HG03139 (cell line): ENCODE data around the gene TRABD2B.

ENCODE experiments used
- ATAC-seq: cut with Tn5 transposase; IDR thresholded peaks from one replicate; pipeline ENCODE4 v1.9.1; 2021; ENCODE audit not compliant: unreplicated experiment

Gene TRABD2B

DNA sequence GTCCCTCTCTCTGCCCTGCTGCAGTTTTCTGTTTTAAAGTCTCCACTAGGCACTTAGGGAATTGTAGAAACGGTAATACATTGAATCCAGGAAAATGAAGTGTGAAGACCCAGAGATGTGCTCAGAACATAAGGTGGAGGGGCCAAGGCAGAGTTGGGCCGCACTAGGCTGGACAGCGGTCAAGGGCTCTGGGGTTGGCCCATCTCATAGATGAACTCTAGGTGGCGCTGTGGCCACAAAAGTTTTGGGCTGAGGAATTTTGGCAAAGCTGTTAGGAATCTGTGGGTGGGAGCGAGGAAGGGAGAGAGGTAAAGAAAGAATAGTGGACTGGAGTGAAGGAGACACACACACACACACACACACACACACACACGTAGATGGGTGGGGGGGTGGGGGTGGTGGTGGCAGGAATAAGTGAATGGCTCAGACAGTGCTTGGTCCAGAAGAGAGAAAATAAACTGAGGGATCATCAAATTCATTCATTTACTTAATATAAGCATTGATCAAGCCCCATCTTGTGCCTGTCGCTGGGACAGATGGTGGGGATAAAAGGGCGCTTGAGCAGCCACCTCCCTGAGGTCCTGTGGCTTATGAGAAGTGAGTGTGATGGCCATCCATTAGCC, 258.5 kb downstream of the TRABD2B start:
- ATAC-seq = no peak

DNA sequence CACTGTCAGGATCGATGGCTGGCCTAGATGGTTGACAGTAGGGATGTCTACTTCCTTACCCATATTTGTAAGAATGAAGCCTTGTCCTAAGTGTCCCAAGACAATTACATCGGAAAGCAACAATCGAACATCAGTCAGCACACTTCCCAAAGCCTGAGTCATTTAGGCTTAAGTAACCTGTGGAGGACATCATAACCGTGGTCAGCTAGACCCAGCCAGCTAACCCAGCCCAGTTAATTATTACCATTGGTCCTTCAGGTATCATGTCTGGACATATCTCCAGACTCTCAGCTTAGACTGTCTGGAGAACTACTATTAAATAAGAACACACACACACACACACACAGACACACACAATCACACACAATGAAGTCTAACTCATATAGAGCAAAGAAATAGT, 264.7 kb downstream of the TRABD2B start:
- ATAC-seq = no peak

DNA sequence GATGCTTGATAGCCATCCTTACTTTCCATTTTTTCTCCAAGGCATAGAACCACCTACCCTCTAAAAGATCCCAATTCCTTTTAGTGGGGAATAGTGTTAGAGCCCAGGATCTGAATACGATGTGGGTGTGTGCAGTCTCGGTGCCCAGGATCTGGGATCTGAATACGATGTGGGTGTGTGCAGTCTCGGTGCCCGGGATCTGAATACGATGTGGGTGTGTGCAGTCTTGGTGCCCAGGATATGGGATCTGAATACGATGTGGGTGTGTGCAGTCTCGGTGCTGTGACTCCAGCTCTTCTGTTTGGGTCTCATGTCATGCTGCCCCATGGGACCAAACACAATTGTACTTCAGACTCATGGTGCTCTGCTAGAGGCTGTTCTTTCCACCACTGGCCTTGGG, 265.5 kb downstream of the TRABD2B start:
- ATAC-seq = no peak

DNA sequence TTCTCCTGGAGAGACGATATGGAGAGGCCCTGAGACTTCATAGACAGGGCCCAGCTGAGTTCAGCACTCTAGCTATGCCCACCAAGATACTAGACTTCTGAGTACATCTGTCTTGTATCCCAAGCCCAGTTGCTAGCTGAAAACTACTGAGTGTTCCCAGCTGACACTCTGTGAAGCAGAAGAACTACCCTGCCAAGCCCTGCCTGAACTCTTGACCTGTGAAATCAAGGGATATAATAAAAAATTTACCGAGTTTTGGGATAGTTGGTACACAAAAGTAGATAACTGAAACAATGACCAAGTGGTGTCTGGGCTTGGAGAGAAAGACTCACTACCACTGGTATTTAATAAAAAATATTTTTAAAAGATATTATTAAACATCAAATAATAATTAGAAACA, 267.5 kb downstream of the TRABD2B start:
- no peak for ATAC-seq

DNA sequence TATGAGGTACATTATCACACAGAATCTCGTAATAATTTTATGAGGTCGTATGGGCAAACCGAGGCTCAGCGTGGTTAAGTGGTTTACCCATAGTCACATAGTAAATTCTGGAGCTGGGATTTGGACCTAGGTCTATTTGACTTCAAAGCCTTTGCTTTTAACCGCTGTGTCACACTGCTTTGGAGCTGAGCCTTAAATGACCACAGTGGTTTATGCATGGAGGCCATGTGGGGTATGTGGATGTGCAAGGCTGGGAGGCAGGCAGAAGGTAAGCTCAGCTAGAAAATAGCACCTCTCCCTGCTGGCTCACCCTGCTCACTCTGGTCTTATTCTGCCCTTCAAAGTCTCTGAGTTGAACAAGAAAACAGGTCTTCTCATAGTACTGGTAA, 269.5 kb downstream of the TRABD2B start:
- ATAC-seq = no peak

DNA sequence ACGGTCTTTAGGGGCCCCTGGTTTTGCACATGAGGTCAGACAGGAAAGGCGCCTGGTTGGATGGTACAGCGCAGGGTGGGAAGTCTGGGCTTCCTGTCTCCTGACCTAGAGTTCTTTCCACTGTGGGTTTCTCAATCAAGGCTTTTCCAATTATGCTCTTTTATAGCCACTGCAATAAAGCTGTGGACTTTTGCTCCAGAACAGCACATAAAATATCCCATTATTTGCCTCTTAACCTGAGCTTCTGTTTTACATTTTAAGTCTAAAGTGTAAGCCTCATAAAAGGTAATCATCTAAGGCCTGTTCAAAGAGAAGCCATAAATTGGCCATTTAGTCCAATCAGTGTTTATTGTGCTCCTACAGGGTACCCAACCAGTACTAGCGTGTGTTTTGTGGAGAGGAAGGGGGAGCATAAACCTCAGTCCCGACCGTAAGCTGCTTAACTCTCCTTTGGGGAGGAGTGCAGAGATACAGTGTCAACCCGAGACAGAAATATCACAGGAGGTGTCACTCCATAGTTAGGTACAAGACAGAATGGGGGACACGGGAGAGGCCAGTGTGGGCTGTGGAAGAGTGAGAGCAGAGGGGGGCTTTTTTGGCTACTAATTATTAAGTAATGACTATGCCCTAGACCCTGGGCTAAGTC, 270.0 kb downstream of the TRABD2B start:
- no peak for ATAC-seq

DNA sequence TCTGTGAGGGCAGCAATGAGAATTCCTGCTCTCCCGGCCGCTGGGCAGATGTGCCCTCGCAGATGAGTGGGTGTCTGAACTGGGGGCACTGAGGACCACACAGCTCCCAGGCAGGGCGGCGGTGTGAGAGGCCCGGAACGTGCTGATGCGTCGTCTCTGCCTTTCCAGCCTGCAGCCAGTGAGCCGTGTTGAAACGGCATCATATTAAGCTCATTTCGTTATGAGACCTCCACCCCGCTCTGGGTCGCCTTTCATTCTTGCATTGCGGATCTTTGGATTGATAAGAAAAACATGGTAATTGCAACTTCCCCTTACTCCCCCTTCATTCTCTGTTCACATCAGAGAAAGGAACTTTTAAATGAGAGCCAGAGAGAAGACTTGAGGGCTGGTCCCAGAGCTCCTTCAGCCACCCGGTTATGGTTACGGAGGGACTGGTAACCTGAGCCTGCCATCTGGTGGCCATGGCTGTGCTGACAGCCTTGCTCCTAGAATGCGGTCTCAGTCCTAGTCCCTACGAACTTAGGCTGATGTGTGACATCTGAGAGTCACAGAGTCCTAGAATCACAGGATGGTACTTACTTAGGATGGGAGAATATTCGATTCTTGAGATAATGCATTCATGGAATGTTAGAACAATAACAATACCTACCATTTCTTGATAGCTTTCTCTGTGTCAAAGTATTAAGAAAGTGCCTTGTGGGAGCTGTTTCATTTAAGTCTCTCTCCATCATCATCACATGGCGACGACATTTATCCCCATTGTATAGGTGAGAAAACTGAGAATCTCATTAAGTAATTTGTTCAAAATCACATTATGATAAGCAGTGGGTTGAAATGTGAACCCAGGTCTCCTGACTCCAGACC, 271.0 kb downstream of the TRABD2B start:
- ATAC-seq = peak; percentile 91

DNA sequence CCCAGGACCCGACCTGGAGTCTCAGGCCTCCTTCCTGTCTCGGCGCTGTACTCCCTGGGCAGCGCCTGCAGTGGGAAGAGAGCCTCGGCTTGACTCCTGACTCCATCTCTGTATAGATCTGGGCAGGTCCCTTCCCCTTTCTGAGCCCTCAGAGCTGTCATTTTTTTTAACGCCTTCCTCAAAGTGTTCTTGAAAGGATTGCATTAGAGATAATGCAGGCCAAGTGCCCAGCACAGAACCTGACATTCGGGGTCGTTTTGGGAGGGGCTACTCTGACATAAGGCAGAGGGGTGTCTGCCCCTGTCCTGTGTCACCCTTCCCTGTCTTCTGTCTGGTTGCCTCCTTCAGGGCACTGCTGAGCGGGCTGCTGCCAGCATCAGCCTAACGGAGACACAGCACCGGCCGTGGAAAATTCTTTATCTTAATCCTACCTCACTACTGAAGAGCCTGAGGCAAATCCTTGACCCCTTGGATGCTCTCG, 271.6 kb downstream of the TRABD2B start:
- ATAC-seq = no peak

DNA sequence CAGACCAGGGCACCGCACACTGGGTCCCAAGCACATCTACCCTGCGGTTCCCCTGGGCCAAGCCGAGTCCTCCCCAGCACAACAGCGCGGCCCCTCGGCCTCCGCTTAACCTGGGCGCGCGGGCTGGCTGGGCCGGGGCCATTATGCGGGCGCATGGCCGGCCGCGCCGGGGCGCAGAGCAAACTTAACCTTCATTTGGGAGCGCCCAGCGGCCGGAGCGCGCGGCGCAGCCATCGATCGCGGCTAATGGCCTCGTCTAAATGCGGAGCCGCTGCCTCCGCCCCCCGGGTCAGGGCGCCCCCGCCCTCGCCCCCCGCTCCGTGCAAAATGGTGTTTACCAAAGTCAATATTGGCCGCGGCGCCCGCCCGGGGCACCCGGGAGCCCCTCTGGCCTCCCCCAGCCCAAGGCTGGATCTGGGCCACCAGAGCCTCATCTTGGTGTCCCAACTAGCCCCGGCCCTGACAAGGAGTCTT, 272.1 kb downstream of the TRABD2B start:
- no peak for ATAC-seq

DNA sequence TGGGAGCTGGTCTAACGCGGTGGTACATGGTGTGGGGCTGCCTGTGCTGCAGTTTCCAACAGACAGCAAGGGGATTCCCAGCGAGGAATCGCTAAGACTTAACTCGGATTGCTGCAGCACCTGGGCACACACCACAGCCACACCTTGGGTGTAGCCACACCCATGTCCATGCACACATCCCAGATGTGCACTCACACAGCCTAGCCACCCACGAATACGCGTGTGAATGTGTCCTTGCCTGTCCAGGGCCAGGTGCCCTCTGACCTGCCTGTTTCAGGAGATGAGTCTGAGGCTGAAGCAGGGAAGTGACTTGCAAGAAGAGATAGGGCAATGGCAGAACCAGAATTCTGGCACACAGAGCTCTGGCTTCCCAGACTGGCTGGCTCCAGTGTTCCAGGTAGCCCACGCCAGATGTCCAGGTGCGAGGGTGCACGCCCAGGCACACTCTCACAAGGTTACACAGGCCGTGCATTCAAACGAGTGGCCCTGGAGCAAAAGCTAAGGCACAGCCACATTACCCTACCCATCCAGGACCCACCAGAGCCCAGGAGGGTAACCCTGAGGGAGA, 272.7 kb downstream of the TRABD2B start:
- ATAC-seq = no peak

DNA sequence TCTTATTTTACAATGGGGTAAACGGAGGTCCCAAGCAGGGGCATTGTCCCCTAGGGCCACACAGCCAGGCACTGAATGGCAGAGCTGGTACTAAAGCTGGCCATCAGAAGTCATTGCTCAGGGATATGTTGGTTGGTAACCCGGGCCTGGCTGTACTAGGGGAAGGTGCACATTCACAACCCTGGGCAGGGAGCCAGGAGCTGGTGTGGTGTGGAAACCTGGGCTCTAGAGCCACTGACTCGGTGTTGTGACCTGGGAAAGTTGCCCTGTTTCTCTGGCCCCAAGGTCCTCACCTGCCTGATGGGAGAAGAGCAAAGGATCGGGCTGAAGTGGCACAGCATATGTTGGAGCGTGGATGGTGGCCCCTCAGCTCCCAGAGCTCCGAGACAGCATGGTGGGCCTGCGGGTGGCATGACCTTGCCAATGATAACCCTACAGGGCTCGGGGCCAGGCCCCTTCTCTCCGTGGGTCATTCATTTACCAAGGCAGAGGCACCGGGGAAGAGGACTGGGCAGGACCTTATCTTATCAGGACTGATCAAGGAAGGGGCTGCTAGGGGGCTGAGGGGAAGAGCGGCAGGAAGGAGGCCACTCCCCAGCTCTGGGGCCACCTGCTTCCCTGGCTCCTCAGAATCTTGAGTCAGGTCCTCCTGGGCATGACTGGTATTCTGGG, 274.1 kb downstream of the TRABD2B start:
- ATAC-seq = no peak

DNA sequence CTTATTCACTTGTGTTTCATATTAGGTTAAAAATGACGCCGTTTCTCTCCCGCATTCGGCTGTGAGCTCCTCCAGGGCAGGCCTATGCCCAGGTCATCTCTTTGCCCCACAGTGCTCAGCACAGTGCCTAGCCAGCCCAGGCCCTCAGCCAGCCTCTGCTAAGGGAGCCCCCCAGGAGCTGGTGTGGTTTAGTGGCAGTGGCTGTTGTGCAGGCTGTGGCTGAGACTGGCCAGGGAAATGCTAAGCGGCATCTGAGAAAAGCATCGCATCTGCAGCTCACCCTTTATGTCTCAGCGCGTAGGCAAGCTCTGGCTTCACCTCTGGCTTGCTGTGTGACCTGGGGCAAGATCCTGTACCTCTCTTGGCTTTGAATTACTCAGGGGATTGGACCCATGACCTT, 275.1 kb downstream of the TRABD2B start:
- no peak for ATAC-seq

DNA sequence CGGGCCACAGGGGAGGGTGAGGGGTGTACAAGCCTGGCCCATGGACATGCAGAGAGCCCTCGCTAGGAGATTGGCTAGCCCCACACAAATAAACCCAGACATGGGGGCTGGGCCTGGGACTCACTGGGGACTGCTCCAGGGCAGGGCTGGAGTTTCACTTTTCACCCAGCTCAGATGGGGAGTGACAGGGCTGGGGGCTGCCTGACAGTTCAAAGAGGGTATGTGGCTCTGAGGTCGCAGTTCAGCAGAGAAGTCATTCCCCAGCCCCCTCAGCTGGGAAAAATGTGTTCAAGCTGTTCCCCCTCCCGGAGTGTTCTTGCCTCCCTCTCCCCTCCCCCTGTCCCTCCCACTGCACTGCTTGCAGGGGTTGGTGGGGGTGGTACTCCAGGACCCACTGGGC, 277.1 kb downstream of the TRABD2B start:
- no peak for ATAC-seq

DNA sequence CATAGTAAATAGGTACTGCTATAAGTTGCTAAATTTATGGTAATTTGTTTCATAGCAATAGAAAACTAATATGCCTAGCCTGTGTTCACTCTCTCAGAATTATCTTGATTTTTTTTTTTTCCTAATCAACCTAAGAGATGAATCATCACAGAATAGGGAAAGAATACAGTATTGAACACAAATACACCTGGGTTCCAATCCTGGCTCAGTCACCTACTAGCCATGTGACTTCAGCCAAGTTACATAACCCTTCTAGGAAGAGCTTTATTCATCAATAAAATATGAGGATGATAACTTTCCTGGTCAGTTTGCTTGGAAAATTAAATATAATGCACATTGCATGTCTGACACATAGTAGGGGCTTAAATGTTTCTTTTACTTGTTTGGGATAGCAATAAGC, 279.8 kb downstream of the TRABD2B start:
- ATAC-seq = no peak

DNA sequence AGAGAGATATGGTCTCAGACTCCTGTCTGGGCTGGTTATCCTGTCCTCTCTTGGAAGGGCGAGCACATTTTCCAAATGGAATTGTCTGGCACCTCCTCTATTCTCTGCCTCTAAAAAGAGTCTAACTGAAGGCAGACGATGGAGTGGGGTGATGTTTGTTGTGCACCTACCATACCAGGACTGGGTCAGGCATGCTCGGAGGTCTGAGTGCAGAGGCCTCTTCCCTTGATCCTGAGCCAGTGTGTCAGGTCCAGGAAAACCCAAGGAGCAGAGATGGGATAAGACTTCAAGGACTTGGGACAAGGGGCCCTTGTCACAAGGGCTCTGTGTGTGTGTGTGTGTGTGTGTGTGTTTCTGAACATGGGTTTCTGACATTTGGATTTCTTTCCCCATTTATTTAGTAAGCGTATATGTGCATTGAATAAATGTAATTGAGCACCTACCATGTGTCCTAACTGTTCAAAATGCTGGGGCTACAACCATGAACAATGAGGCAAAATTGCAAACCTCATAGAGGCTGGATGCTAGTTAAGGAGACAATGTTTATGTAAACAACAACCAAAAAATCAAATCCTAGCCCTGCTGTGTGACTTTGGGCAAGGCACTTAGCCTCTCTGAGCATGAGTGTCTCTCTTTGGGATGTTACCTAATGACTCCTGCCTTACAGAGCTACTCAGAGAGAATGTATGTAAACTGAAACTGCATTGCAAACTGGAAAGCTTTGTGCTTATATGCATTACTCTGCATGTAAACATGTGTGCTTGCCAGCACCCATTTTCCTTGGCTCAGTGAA, 283.0 kb downstream of the TRABD2B start:
- no peak for ATAC-seq

DNA sequence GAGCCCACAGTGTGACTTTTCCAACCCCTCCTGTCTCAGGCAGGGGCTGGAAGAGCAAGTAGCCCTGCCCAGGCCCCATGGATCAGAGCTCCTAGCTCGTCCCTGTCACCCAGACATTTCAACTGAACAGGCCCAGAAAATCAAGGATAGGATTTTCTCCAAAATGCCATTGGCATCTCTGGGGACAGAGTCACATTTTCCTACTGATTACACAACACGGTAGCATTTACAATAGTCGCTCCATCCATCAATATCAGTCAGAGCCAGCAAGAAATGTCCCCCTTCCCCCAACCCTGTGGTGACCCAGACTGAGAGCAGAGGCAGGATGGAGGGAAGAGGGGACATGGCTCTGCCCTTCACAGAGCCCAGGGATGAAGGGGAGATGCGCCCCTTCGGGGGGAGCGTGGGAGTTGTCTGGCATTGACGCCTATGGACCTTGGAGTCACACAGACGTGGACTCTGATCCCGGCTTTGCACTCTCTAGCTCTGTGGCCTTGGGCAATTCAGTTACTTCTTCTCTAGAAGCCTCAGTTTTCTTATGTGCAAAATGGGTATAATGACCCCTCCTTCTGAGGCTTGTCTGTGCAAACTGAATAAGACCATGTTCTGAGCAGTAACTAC, 283.7 kb downstream of the TRABD2B start:
- no peak for ATAC-seq

DNA sequence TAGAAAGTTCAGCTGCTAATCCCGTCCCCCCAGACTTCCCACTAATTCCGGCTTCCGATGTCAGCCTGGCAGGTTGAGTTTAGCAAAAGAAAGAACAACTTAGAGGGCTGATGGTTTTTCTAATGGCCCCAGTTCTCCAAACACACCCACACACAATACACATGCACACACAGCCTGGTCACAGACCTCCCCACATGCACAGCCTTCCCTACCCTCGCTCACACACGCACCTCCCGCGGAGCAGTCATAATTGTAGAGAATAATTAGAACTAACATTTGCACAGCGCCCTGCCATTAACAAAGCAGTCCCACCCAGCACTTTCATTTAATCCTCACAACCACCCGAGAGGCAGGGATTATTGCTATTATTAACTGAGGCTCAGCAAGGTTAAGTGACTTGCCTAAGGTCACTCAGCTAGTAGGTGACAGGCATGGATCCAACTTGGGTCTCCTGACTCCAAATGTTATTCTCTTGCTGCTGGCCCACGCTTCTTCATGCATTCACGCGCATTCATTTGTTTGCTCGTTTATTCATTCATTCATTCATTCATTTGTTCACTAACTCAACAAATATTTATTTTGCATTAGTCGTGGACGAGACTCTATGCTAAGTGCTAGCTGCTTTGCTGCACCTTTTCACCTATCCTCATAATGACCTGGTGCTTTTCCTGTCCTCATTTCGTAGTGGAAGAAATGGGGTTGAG, 284.4 kb downstream of the TRABD2B start:
- no peak for ATAC-seq

DNA sequence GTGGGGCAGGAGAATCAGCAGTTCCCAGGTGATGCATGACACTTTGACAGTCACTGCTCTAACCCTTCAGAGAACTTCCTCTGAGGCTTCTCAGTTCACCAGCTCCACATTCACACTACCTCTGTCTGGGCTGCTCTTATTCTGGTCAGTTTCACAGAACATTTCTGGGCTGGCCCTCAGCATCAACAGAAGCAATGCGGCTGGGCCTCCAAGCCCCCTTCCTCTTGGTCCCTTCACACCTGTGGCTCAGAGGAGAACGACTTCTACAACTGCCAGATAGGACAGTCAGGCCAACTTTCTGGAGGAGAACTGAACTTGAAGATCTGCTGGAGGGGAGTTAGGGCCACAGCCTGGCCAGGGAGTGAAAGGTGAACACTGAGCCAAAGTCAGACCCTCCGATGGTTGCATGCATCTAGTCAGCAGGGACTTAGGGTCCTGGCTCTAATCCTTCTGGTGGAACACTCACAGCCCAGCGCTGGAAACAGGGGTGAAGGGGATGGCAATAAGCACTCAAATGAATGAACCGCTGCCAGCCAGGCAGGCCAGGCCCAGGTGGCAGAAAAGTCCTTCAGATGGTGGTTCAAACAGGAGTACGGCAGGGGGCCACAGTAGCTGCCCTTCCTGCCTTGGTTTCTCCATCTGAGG, 285.2 kb downstream of the TRABD2B start:
- ATAC-seq = no peak
